NCI-H524 treated with DMSO at 0.1 percent for 48 hours (cell line): ENCODE measurements around the gene PCYOX1L.

ENCODE experiments used
- DNase-seq: peaks from one replicate; lab custom pipeline; 2025; lab: John Stamatoyannopoulos, UW

PCYOX1L gene

DNA sequence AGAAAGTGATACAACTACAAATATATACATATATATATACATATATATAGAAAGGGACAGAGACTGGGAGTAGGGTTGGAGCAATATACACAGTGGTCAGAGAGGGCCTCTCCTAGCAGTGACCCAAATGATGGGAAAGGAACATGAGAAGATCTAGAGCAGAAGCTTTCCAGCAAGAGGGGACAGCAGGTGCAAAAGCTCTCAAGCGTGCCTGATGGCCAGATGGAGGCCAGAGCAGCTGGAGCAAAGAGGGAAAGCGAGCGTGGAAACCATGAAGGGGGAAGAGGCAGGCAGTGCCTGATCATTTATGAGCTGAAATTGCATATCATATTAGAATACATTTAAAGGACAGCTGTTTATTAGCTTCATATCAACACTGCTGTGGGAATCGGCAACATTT is 20.1 kb upstream of the PCYOX1L start:
- DNase-seq, result peak; percentile 93

DNA sequence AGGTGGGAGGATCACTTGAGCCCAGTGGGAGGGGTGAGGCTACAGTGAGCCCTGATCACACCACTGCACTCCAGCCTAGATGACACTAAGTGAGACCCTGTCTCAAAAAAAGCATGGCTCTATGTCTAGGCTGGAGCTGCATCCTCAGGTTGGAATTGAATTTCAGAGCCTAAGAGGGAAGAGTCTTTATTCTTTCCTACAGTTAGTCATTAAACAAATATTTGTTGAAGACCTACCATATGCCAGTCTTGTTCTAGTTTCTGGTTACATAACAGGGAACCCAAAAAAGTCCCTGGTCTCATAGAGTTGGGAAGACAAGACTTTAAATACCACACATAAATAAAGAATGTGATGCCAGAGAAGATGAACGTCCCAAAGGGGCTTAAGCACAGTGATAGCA is 19.5 kb upstream of the PCYOX1L start:
- DNase-seq, result no peak

DNA sequence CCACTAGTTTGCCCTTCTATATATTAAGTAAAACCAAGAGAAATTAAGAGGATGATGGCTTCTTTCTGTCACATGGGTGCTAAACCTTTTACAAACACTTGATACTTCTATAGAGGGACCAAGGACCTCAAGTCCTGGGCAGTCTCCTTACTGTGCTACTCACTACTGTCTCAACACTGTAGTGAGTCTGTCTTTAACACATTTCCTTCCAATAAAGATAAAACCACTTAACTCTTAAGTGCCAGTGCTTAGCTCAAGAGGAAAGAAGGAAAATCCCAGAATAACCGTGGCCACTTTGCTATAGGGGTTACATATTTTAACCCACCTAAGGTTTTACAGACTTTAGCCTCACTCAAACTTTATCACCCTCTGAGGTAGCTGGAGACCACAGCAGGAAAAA is 16.9 kb upstream of the PCYOX1L start:
- peak; percentile 84 for DNase-seq

DNA sequence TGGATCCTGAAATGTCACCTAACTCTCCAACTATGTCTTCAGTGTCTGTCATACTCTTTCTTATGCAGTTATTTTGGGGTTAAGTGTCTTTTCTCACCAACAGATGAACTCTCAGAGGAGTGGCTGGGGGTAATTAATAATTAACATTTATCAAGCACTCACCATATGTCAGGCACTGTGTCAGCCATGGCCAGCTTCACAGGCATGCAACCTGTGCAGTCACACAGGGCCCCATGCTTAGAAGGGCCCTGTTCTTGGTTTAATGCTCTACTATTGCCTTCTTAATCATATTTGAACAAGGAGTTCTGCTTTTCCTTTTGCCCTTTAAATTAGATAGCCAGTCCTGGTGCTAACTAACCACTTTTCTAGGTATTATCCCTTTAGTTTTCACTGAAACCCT is 16.0 kb upstream of the PCYOX1L start:
- DNase-seq, result peak; percentile 83

DNA sequence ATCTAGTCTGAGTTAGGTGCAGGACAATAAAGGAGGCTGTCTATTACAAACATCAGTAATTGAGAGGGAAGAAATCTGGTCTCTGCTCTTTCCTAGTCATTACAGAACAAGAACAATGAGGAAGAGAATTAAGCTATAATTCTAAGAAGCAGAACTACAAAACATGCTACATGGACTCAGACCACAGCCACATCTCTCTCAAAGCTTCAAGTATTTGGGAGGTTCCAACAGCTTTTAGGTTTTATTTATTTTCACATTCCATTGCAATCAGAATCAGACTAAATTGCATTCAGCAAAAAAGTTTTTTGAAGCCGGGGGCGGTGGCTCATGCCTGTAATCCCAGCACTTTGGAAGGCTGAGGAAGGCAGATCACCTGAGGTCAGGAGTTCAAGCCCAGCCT is 13.7 kb upstream of the PCYOX1L start:
- no peak for DNase-seq

DNA sequence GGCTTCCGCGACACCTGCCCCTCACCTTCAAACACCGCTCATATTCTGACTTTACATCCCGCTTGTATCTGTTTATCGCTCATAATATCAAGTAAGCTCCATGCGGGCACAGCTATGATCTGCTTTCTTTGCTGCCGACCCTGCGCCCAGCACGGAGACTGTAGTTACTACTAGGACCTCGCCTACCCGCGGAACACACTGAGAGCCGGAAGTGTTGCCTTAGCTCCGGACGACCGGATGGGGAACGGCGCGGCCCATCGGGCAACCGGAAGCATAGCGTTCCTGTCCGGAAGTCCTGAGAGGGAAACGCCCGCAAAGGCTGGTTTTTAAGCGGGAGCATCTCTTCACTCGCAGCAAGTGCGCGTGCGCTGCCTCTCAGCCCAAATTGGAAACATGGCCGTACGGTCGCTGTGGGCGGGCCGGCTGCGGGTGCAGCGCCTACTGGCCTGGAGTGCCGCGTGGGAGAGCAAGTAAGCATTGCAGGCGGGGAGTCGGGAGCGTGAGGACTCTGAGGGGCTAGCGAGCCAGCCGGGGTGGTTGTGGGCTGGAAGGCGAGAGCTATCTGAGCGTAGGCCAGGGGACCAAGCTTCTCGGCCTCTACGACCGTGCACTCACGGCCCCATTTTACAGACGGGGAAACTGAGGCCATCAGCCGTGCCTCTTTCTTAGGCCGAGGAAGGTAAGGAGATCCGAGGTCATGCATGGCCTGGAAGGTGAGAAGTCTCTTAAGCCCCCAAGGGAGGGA is 12.5 kb upstream of the PCYOX1L start, which contains the start of gene GRPEL2:
Gene GRPEL2 (plus strand): TSS at position 353 of the 745 bp plus-strand sequence. CDS start 41 bp downstream, at position 394.
- peak; percentile 73 for DNase-seq

DNA sequence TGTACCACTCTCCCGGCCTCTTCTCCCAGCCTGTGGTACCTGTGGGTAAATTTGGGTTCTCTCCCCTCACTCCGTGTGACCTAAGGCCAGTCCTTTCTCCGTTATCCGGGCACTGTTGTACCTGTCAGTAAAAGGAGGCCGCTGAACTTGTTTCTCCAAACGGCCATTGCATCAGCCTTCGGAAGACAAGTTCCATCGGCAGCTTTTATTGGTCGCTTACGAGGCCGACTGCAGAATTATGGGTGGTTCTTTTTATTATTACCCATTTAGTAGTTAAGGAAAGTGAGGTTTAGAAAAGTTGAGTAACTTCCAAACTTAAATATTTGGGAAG is 12.0 kb upstream of the PCYOX1L start:
- DNase-seq, result no peak

DNA sequence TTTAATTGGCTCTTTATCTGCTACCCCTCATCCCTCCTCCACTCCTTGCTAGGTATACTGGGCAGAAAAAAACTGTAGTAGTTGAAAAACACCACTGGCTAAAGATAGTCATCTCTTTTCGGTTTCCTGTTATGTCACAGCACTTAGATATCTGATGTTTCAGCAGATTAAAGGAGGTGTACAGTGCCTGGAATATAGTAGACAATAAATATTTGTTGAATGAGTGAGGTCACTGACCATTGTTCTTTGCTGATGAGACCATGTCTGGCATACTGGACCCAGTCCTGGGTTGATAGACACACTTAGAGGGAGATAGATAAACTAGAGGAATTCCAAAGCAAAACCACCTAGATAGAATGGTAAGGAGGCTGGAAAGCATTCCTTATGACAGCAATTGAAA is 9.3 kb upstream of the PCYOX1L start:
- no peak for DNase-seq

DNA sequence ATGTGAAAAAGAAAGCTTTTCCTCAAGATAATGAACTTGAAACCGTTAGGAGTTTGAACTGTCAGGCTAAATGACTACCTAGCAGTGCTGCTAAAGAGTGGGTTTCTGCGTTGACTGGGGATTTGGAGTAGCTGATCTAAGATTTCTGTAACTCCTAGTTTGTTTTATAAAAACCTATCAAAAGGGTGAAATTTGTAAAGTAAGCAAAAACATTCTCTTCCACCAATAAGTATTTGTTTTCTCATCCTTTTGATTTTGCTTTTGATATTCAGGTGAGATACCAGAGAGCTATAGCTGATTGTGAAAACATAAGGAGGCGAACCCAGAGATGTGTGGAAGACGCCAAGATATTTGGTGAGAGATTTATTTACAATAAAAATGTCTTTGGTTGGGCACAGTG is 8.5 kb upstream of the PCYOX1L start:
- no peak for DNase-seq

DNA sequence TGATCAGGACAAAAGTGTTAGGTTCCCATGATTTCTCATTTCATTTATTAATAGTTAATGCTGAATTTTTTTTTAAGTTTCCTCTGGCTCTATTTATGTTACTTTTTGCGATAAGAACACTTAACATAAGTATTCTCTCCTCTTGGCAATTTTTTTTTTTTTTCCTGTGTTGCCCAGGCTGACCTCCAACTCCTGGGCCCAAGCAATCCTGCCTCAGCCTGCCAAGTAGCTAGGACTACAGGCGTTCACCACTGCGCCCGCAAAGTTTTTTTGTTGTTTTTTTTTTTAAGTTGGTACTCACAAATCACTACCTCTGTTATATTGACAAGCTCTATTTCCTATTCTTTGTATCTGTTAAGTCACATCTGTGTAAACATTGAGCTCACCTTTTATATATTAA is 5.7 kb upstream of the PCYOX1L start:
- DNase-seq, result no peak

DNA sequence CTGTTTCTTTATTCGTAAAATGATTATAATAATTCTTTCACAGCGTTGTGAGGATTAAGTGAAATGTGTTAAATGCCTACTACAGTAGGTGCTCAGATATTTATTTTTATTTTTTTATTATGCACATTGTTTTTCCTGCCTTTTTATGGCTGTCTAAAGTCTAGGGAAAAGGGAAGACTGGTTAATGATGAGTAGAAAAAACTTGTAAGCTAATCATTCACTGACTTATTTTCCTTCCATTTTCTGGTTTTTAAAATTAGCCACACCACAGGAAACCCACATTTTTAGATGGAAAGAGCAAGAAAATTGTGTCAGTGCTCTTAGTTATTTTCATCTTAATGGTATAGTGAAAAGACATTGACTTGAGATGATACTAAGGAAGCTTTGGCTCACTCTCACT is 3.9 kb upstream of the PCYOX1L start:
- no peak for DNase-seq

DNA sequence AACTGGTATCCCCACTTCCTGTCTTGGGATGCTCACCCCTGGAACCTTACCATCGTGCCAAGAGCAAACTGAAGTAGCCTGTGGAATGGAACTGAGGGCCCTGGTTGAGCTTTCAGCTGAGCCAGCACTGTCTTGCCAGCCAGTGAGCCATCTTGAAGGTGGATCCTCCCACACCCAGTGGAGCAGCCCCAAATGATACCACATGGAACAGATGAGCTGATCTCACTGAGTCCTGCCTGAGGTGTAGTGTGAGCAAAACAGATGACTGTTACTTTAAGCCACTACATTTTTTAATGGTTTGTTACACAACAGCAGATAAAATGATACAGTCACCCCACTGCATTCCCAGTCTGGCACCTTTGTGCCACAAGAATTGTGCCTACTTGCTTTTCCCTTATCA is 2.2 kb upstream of the PCYOX1L start:
- no peak for DNase-seq

DNA sequence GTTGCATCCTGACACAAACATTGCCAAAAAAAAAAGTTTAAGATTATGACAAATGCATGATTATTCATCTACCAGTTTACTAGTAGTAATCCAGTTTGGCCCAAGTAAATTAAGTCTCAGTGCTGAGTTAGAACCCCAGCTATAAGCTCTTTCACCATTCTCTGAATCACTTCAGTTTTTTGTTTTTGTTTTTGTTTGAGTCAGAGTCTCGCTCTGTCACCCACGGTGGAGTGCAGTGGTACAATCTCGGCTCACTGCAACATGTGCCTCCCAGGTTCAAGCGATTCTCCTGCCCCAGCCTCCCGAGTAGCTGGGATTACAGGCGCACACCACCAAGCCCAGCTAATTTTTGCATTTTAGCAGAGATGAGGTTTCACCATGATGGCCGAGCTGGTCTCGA is 1.5 kb upstream of the PCYOX1L start:
- no peak for DNase-seq

DNA sequence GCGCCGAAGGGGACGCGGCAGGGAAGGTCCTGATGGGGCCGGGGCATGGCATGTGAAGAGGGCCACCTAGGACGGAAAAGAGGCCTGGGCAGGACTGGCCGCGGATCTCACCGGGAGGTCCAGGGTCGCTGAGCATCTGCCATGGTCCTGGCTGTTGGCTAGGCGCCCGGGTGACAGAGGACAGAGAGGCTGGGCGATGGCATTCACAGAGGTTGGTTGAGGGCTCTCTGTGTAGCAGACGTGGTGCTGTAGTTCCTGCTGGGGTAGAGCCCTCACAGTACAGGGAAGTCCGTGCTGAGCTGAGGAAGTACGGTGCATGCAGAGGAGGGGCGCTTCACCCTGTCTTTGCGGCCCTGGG is 427 bp downstream of the PCYOX1L start:
- no peak for DNase-seq

DNA sequence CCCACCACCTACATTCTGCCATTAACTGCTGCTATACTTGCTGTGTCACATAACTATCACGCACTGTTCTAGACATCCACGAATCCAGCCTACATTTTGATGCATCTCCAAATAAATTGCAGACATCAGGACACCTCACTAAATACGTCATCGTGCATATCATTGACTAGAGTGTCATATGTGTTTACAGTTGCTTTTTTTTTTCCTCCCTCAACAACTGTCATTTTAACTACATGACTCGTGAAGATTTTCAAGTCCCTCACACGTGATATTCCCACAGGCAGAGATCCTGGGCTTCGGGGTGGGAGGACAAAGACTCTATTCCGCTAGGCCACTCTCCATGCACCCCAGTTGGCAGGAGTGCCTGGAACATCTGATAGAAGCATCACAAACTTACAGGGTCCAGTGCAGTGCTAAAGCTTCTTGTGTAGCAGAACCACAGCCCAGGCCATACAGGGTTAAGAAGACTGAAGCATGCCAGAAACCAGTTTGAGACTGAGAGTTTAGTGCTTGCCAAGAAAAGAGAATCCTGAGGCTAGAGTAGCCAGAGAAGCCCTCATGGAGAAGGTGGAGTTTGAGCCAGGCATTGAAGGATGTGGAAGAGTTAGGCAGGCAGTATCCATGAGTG is 1.1 kb downstream of the PCYOX1L start:
- DNase-seq, result no peak

DNA sequence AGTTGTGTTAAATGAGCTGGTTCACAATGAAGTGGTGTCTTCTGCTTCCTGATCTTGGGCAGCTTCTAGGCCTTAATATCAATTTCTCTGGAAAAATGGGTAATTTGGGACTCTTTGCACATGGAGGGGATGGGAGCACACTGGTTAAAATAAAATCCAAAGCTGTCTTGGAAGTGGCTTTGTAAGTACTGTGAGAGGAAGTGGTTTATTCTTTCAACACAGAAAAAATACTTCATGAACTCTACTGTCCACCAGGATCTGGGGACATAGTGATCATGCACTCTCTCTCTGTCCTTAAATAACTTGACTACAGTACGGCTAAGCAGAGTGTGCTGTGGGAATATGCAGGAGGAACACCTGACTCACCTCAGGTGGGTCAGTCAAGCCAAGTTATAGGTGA is 2.4 kb downstream of the PCYOX1L start:
- no peak for DNase-seq

DNA sequence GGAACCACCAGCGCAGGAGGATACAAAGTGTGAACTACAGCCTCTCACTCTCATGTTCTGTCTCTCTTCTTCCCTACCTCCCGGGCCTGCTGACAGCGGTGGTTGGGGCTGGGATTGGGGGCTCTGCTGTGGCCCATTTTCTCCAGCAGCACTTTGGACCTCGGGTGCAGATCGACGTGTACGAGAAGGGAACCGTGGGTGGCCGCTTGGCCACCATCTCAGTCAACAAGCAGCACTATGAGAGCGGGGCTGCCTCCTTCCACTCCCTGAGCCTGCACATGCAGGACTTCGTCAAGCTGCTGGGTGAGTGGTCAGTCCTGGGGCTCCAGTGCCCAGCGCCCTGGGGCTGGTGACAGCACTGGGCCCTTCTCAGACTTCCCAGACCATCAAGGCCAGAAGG is 4.7 kb downstream of the PCYOX1L start:
- no peak for DNase-seq

DNA sequence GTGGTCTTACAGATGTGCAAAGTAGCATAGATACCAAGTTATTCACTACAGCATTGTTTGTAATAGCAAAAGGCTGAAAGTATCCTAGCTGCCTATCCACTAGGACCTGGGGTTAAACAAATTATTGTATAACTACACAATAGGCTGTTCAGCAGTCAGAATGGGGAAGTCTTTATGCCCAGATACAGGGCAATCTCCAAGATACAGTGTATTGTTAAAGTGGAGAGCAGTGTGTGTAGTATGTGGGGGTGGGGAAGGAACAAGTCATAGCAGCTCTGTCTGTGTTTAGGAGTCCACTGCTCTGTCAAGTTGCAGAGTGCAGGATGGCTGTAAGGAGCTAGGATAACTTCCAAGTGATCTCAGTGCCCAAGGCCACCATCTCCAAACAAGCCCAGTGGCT is 5.5 kb downstream of the PCYOX1L start:
- DNase-seq, result no peak

DNA sequence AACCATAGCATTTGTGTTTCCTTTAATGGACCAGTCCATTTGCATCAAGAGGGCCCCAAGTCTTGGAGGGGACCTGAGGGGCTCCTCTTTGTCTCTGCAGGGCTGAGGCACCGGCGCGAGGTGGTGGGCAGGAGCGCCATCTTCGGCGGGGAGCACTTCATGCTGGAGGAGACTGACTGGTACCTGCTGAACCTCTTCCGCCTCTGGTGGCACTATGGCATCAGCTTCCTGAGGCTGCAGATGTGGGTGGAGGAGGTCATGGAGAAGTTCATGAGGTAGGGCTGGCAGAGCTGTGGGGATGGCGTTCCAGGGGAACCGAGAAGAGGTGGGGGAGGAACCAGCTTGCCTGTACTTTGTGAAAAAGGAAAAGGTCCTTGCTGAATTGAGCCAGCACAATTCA is 6.1 kb downstream of the PCYOX1L start:
- no peak for DNase-seq

DNA sequence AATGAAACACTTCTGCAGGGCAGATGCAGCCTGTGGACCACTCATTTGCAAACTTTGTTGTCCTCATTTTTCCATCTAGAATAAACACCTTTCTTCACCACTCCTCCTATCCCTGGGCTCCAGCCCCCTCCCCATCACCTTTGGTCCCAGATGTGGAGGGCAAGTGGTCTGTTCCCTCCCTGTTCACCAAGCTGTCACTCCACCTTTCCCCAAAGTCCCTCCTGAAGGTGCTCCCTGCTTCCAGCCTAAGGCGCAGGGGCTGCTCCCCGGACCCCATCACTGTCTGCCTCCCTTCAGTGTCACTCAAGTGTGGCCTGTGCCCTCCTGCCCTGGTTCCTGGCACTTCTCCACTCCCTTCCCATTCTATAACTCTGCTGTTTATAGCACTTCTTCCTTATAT is 6.9 kb downstream of the PCYOX1L start:
- no peak for DNase-seq

DNA sequence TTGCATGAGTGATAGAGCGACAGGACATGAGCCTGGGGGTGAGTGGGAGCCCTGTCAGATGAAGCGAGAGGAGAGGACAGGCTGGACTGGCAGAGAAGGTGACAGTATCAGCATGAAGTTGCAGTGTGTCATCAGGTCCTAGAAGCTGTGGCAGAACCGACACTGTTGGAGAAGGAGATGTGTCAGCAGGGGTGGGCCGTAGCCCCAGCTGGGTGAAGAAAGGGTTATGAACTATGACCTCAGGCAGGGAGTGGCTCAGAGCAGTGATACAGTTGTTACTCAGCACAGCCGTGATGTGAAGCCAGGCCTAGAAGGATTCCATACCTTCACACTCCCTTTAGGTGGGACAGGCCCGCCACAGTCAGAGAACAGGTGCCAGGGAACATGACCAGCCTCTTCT is 7.6 kb downstream of the PCYOX1L start:
- DNase-seq, result no peak

DNA sequence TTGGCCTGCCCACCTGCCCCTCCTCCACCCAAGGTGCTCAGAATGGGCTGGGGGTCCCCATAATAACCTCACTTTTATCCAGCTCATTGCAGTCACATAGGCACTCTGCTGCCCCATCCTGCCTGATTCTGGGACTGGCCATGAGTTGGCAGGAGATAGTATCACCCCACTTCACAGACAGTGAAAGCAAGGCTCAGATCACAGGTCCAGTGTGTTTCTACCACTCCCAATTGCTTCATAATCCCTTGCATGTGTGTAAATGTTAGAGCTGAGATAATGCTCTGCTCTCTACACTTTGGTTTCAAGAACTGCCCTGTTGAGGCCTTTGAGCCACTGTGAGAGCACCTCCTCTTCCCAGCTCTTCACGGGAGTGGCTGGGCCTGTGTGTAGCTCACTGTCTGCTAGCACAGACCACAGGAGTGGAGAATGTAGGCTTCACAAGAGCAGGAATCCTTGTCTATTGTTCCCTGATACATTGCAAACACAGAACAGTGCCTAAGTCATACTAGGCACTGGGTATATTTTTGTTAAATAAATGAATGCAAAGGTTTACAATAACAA is 8.4 kb downstream of the PCYOX1L start:
- DNase-seq, result no peak

DNA sequence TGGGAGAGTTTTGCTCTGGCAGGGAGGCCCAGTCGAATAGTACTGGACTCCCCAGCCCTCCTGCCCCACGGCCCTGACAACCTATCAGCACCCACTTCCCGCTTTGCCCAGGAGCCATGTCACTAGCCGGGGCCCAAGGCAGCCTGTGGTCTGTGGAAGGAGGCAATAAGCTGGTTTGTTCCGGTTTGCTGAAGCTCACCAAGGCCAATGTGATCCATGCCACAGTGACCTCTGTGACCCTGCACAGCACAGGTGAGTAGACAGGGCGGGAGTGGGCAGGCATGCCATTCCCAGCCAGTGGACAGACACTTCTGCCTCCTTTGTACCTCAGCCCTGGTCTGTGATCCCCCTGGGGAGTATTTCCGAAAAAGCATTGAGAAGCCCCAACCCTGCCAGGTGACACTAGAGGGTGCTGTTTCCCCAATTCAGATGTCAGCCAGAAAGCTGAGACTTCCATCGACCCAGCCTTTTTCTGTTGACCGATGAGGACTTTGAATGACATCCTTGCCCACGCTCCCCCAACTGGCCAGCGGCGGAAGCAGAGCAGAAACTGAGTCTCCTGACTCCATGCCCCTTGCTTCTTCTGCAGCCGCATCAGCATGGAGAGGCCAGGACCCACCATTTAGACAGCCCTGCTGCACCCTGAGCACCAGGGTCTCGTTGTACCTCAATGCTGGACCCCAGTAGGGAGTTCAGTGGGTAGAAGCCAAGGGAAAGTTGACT is 9.6 kb downstream of the PCYOX1L start:
- DNase-seq, result peak; percentile 22
